EH (cell line): ENCODE results near the gene TRMT1L.

Experiments
- DNase-seq: peaks from one replicate; pipeline ENCODE4 v3.0.0-alpha.2; 2015; ENCODE audit warnings: low read depth

The TRMT1L gene

GRCh38 chr1:185111873-185112272 lies 44.9 kb downstream of the TRMT1L start:
- DNase-seq, result no peak

- no peak for DNase-seq
These were observed 46.6 kb downstream of the TRMT1L start for GRCh38 chr1:185110145-185110544.

GRCh38 chr1:185108321-185108720 lies 48.4 kb downstream of the TRMT1L start:
- peak; percentile 6 for DNase-seq

GRCh38 chr1:185105121-185105520 lies 51.6 kb downstream of the TRMT1L start:
- DNase-seq, result no peak

GRCh38 chr1:185104083-185104482 lies 52.7 kb downstream of the TRMT1L start:
- no peak for DNase-seq

- no peak for DNase-seq
These were observed 60.2 kb downstream of the TRMT1L start for GRCh38 chr1:185096531-185096930.

GRCh38 chr1:185094761-185095160 lies 62.0 kb downstream of the TRMT1L start:
- DNase-seq, result no peak

- no peak for DNase-seq
These were observed 65.3 kb downstream of the TRMT1L start for GRCh38 chr1:185091480-185091879.

- no peak for DNase-seq
These were observed 69.0 kb downstream of the TRMT1L start for GRCh38 chr1:185087746-185088145.

- no peak for DNase-seq
These were observed 69.7 kb downstream of the TRMT1L start for GRCh38 chr1:185087101-185087500.

GRCh38 chr1:185083818-185084217 lies 72.9 kb downstream of the TRMT1L start:
- no peak for DNase-seq

- no peak for DNase-seq
These were observed 76.3 kb downstream of the TRMT1L start for GRCh38 chr1:185080422-185080821.

GRCh38 chr1:185077374-185077773 lies 79.4 kb downstream of the TRMT1L start:
- no peak for DNase-seq

- DNase-seq, result no peak
These were observed 81.3 kb downstream of the TRMT1L start for GRCh38 chr1:185075476-185075875.

- DNase-seq, result peak; percentile 19
These were observed 82.4 kb downstream of the TRMT1L start for GRCh38 chr1:185074307-185074706.

- no peak for DNase-seq
These were observed 83.0 kb downstream of the TRMT1L start for GRCh38 chr1:185073725-185074124.

- DNase-seq, result no peak
These were observed 86.7 kb downstream of the TRMT1L start for GRCh38 chr1:185070051-185070450.

GRCh38 chr1:185069202-185069772 lies 87.5 kb downstream of the TRMT1L start:
- no peak for DNase-seq

GRCh38 chr1:185068341-185068740 lies 88.4 kb downstream of the TRMT1L start:
- no peak for DNase-seq
